H4 (cell line): ENCODE measurements around the gene CLCN5. TPM values are rescaled to one million over a fixed set of nuclear protein-coding genes. Genes with fewer than 3 reads are reported as not detected.

Source experiments
- DNase-seq: peaks from one replicate; pipeline ENCODE4 v3.0.0-alpha.2; 2015; ENCODE audit warnings: low spot score
- total RNA-seq: library from RNA; depleted of rRNA; stranded (reverse); fragments of >200 nt; shearing (Covaris generic); gene quantifications from 2 replicates; pipeline ENCODE4 v1.2.3, GENCODE V29; 2014; rRNA removed

The CLCN5 gene
- 2.4 and 3.6 TPM in 2 replicates for total RNA-seq

DNA sequence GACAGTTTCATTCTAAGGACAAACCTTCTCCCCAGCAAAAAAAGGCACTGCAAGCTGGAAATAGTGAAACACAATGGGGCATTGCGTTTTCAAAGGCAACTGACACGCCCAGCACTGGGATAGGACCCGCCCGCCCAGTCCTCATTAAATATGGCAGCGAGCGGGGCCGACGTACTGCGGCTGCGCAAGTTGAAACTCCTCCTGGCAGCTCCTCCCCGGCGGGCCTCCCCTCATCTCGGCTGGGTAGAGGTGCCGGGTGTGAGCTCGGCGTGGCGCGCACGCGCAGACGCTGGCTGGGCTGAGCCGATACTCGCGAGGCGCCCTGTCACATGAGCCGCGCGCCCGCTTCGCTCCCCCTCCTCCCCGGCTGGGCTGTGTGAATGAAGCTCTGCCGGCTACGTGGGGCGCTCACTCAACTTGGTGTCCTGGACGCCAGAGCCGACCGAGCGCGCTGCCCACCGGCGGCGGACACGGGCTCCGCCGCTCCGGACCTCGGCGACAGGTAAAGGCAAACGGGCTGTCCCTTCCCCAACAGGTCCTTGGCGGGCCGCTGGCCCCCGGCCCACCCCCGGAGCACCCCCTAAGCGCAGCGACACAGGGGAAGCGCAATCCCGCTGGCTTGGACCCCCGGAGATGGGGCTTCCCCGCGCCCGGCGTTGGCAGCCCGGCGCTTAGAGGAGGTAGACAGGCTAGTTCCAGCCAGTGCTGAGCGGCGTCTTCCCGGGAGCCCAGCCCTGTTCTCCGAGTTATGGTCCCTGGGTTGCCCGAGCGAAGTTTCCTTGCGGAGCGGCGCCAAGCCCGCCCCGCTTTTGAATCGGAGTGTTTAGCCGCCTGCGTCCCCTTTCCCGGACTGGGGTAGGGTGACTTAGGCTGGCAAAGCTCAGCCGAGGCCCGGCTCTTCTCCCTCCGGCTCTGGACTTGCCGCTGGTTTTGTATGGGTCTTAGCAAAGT lies at the start of gene CLCN5:
Gene CLCN5 (plus strand): TSS at position 306 of the 951 bp plus-strand sequence. CDS start 2,703 bp downstream, outside the sequence.
- peak; percentile 93 for DNase-seq

DNA sequence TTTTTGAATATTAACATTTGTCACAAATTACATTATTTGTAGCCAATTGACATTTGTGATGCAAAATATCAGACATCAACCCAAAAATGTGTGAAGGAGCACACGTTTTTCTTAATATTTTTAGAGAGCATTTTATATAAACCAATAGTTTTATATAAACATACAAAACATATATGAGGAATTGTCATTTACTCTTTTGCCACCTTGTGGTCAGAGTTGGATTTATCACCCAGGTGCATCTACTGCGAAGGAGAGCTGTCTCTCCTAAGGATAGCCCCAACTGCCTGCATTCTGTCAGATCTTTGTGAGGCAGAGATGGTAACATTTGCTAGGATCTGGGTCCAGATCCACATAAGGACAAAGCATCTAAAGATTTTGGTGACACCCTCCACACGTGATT lies 45.6 kb upstream of the CLCN5 start:
- DNase-seq, result peak; percentile 15

DNA sequence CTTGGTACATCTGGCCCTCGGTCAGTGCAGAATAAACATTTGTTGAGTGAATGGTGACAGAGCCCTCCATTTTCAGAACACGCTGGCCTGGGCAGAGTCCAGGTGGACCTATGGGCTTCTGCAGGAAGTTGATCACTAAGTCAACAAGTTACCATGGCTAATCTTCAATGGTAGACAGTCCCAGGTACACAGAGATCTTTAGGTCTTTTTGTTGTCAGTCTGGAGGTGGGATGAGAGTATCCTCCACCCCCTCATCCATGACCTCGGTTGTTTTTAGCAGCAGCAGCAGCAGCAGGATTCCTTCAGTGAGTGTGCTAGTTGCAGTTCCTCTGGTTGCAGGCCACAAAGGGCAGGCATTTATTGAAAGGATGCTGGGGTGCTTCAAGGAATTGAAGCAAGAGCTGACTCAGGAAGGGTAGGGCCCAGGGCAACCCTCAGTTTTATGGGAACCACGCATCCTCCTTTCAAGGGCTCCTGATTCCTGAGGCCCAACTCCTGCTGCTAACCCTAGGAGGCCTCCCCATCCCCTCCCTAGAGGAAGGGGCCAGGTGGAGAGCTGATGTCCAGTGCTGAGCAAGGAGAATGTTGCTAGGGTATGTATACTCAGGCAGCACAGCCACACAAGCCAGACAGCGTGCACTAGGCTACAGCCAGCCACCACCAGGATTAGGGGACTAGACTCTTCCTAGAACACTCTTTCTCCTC lies 44.8 kb upstream of the CLCN5 start:
- DNase-seq, result no peak

DNA sequence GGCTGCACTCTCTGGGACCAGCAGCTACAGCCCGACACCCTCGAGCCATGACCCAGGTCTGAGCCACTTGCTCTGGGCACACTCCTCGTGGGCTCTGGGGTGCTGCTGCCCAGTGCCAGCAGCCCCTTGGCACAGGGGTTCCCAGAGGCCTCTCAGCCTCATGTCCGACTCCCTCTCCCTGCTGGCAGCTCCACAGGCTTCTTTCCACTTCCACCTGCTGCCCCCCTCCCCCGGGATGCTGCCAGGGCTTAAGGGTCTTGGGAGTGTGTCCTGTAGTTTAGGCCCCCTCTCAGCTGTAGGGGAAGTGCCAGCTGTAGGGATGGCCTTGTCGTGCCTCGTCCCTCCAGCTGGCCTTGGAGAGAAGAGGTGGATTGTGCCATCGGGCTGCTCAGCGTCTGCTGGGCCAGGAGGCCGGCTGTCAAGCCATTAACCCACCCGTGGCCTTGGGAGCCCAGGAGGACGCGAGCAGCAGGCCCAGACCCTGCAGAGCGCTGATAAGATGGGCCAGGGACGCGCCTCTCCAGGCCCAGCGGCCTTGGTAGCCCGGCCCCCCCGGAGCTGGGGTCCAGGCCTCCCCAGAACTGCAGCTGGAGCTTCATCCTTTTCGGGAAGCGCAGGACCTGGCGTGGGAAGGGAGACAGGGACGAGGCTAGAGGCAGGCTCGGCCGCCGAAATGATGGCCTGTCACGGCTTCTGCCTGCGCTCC lies 44.1 kb upstream of the CLCN5 start:
- DNase-seq, result no peak

DNA sequence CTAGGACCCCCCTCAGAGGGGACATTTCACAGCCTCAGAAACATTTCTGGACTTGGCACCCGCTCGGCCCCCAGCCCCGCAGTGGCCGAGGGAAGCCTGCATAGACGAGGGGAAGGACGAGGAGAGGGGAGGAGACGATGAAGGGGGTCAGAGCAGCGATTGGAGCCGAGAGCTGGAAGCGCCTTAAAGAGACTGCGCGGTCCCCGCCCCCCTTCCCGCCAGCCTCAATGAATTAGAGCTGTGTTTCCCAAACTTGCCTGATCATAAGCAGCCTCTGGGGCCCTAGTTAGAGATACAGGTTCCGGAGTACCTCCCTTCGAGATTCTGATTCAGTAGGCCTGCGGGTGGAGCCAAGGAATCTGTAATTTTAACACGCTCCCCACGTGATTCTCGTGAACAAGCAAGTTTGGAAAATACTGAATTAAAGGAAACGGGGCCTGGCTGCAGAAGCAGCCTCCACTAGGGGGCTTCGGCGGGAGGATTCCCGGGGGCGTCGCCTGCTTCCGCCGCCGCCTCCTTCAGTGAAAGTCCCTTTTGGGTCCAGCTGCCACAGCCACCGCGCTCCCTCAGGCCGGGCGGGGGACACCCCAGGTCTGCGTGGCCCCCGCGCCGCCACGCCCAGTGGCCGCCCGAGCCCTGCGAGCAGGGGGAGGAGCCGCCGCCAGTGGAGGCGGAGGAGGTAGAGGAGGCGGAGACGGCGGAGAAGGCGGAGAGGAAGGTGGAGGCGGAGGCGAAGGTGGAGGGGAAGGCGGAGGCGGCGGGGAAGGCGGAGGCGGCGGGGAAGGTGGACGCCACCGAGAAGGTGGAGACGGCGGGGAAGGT lies 43.4 kb upstream of the CLCN5 start, which contains the start of gene USP27X:
Gene USP27X (plus strand): TSS at position 651 of the 822 bp plus-strand sequence. CDS start 824 bp downstream, outside the sequence.
- DNase-seq, result peak; percentile 83

DNA sequence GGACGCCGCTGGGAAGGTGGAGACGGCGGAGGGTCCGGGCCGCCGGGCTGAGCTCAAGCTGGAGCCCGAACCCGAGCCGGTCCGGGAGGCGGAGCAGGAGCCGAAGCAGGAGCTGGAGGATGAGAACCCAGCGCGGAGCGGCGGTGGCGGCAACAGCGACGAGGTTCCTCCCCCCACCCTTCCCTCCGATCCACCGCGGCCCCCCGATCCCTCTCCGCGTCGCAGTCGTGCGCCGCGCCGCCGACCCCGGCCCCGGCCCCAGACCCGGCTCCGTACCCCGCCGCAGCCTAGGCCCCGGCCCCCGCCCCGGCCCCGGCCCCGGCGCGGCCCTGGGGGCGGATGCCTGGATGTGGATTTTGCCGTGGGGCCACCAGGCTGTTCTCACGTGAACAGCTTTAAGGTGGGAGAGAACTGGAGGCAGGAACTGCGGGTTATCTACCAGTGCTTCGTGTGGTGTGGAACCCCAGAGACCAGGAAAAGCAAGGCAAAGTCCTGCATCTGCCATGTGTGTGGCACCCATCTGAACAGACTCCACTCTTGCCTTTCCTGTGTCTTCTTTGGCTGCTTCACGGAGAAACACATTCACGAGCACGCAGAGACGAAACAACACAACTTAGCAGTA lies 42.6 kb upstream of the CLCN5 start:
- DNase-seq, result no peak

DNA sequence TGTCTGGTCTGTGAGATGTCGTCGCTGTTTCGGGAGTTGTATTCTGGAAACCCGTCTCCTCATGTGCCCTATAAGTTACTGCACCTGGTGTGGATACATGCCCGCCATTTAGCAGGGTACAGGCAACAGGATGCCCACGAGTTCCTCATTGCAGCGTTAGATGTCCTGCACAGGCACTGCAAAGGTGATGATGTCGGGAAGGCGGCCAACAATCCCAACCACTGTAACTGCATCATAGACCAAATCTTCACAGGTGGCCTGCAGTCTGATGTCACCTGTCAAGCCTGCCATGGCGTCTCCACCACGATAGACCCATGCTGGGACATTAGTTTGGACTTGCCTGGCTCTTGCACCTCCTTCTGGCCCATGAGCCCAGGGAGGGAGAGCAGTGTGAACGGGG lies 41.7 kb upstream of the CLCN5 start:
- DNase-seq, result no peak

DNA sequence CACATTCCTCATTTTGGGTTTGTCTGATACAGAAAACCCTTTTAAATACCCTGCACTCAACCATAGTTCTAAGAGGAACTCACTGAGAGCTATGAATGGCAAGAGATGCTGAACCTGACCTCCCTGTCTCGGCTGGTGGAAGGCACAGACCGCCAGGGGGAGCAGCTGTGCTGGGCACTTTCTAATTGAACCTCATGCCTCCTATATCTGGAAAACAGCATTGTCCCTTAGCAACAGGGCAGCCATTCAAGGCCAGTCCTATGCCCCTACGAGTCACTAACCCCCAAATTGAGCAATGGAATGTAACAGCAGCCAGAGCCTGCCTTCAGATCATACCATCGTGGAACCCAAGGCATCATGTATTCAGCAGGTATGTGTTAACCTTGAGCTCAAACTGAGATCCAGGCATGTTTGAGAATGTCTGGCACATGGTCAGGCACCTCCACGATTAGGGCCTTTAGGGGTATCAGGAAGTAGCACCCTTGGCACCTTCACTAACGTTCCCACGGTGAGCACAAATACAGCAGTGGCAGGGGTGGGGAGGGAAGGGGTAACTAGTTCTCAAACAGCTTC lies 38.0 kb upstream of the CLCN5 start:
- DNase-seq, result peak; percentile 43

DNA sequence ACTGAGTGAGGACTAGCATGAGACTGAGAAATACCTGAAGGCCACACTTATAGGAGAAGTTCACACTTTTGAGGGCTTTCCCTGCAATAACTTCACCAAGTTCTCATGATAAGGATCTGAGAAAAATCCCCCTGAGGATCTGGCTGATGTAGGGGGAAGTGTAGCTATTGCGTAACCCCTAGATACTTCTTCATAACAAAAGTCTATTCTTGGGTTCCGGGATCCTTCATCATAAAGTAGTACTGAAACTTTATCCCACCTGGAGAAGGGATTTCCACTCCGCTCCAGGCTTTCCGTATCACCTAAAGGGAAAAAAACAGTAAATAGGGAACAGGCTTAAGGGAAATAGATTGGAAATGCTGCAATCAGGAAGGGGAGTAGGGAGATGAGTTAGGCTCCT lies 29.9 kb upstream of the CLCN5 start:
- DNase-seq, result no peak

DNA sequence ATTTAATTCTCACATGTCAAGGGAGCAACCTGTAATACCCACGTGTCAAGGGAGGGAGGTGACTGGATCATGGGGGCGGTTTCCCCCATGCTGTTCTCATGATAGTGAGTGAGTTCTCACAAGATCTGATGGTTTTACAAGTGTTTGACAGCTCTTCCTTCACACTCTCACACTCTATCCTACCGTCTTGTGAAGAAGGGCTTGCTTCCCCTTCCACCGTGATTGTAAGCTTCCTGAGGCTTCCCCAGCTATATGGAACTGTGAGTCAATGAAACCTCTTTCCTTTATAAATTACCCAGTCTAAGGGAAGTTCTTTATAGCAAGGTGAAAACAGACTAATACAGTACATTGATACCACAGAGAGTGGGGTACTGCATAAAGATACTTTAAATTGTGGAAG lies 25.4 kb upstream of the CLCN5 start:
- DNase-seq, result no peak

DNA sequence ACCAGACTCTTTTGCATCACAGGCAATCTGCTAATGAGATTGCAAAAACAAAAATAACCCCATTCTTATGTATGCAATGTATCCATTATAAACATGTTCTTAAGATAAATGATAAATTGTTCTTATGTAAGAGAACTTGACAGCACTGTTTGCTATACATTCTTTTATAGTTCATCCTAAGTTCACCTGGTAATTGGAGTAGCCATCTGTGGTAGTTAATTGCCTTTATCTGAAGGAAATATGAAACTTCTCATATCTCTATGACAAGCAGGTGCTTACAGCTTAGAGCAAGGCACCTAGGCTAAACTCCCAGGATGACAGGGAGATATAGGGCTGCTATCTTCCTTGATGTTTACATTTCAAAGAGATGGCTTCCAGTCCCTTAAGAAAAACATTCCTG lies 21.3 kb upstream of the CLCN5 start:
- no peak for DNase-seq

DNA sequence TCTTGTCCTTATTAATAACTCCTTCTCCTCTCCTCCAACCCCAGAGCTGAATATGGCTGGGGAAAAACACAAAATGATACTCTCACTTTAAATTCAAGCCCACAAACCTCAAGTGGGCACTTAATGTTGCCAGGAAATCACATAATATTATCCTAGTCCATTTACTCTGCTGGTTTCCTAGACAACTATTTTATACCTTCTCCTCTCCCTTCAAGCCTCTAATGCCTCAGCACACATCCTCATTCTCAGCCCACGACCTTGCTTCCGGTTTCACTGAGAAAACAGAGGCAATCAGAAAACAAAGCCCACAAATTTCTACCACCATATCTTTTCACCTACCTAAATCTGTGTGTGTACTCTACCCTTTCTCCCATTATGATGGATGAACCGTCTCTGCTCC lies 12.1 kb upstream of the CLCN5 start:
- no peak for DNase-seq

DNA sequence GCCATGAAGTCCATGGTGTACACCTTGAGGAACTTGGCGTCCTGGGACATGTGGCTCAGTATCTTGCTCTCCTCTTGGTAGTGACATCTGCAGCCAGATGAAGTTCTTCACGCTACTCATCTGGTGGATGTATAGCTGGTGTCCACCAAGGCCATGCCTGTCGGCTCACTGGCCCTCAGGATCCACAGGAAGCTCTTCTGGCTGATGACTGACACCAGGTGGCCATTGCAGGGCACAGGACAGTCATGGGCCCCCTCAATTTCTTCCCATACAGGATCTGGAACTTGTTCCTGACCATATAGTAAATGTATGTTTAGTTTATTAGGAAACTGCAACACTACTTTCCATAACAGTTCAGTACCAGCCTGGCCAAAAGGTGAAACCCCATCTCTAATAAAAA lies 10.3 kb upstream of the CLCN5 start:
- no peak for DNase-seq

DNA sequence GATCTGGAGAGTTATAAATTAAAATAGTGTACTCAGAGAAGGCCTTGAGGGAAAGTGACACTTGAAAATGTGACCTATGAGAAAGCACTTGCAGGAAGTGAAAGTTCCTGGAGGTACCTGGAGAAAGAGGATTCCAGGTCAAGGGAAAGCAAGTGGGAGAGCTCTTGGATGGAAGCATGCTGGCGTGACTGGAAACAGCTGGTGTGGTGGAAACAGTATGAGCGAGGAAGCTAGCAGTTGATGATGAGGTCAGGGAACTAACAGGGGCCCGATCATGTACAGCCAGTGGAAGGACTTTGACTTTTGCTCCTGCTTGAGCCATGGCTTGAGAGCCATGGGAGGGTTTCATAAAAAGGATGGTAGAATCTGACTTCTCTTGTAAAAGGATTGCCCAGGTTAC lies 9.5 kb upstream of the CLCN5 start:
- DNase-seq, result no peak

DNA sequence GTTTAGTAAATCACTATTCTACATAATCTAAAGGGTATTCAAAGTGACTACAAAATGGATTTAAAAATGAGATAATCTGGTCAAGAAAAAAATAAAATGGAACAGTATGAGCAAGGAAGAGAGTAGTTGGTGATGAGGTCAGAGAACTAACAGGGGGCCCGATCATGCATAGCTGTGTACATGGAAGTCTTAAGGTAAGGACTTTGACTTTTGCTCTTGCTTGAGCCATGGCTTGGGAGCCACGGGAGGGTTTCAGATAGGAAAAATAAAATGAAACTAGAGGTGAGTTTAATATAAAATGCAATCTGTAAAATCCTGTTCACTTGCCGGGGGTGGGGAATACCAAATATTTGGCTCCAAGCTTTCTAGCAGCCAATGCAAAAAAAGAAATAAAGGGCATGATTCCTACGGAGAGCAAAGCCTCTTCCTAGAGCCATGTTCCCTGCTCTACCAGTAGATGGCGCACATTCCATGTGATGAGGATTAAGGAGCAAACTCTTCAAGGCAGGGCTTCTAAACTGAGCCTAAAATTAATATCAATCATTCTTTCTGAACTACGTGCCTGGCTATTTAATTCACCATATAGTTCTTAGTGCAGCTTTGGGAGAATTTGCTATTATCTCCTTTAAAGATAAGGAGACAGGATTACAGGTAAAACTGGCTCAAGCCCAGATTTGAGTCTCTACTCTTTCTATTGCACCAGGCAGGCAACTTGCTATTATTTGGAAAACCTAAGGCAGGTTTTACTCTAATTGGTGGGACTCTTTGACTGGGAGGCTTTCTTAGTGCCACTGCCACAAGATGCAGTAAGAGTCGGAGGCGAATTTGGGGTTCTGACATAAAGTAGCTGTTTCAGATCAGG lies 6.8 kb upstream of the CLCN5 start:
- DNase-seq, result peak; percentile 45

DNA sequence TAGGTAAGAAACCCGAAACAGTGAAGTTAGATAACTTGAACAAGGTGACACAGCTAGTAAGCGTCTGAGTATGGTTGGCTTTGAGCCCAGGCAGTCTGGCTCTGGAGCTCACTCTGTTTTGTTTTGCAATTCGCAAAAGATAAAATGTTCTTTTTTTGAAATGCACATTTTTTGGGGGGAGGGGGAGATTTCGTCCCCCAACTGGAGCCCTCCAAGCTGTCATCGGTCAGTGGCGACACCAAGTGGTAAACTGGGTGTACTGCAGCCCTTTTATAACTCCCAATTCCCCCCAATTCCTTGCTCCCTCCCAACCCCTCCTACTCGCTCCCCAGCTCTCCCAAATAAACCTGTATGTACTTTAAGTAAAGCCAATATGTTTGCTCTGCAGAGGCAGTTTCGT lies 2.8 kb upstream of the CLCN5 start:
- DNase-seq, result peak; percentile 3

DNA sequence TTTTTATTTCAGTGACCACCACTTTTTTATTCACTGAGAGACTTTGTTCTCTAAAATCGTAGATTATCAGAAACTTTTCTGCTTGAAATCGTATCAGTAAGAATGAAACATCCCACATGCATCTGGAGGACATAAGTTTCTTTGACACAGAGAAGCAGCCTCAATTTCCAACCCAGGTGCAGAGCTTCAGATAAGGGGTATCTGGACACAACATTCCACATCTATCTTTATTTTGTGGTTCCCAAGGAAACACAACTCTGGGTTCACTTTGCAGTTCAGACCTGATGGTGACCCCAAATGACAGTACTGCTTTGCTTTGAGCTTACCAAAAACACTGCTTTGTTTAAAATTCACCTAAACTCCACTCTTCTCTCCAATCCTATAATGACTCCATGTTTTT lies 1.3 kb upstream of the CLCN5 start:
- no peak for DNase-seq

DNA sequence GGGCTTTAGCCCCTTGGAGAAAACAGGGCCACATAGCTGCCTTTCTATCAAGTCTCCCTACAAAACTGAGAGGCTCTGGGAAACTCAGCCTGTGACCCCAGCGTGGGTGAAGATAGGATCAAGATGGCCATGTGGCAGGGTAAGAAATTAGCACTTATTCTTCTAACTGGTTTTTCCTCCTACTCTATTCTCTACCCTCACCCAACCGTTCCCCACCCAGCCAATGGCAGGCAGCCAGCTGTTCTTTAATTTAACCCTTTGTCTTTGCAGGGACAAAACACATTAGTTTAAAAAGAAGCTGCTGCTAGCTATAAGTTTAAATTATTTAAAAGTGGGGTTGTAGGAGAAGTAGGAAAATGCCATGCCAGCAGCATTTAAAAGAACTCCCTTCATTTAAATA lies 2.8 kb downstream of the CLCN5 start:
- no peak for DNase-seq

DNA sequence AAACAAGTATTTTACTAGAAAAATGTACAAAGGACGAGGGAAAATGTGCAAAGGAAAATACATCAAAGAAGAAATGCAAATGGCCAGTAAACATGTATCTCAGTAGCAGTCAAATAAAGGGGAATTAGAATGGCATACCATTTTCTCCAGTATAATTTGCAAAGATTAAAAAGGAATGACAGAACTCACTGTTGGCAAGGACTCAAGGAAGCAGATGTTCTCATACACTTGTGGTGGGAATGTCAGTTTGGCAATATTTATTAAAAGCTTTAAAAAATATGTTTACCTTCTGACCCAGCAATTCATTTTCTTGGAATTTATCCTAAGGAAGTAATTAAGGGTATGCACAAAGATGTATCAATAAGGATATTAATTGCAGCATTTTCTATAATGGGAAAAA lies 7.6 kb downstream of the CLCN5 start:
- no peak for DNase-seq

DNA sequence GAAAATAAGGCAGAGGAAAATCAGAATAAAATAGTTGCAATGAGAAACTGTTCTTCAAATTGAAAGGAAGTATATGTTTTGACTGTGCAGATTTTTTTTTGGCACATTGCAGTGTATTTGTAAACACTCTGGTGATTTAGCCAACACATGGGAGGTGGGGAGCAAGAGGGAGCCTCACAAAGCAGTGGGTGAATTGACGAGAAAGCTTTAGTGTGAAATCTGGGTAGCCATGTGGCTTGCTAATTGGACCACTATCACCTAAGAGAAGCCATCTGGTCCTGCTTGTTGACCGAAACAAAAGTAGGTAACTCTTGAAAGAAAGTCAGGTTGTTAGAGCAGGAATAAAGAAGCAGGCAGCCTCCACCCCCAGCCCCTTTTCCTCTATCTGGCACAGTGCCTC lies 10.4 kb downstream of the CLCN5 start:
- DNase-seq, result no peak
